Hepatocyte (in vitro differentiated cells): ENCODE data around the gene DZIP1L.

ENCODE experiments used
- EZH2 ChIP-seq: fragments of 200-600 bp; sonication (generic); IDR thresholded peaks from 2 replicates; pipeline ENCODE4 v1.6.1; 2016; ENCODE audit warnings: antibody characterized with exemption, mild to moderate bottlenecking, borderline replicate concordance
- TF ChIP-seq, protein P1 (sequence below): fragments of 200-600 bp; sonication (generic); IDR thresholded peaks from 2 replicates; pipeline ENCODE4 v1.5.1; 2016; ENCODE audit warnings: antibody characterized with exemption, mild to moderate bottlenecking; ENCODE audit not compliant: poor library complexity

GRCh38 chr3:138057384-138057783, 58.0 kb downstream of the DZIP1L start:
- TF ChIP-seq, protein P1, sequence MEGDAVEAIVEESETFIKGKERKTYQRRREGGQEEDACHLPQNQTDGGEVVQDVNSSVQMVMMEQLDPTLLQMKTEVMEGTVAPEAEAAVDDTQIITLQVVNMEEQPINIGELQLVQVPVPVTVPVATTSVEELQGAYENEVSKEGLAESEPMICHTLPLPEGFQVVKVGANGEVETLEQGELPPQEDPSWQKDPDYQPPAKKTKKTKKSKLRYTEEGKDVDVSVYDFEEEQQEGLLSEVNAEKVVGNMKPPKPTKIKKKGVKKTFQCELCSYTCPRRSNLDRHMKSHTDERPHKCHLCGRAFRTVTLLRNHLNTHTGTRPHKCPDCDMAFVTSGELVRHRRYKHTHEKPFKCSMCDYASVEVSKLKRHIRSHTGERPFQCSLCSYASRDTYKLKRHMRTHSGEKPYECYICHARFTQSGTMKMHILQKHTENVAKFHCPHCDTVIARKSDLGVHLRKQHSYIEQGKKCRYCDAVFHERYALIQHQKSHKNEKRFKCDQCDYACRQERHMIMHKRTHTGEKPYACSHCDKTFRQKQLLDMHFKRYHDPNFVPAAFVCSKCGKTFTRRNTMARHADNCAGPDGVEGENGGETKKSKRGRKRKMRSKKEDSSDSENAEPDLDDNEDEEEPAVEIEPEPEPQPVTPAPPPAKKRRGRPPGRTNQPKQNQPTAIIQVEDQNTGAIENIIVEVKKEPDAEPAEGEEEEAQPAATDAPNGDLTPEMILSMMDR = no peak
- no peak for TF ChIP-seq EZH2
